B cell (primary cell): ENCODE data around the gene MYO1G. TPM values are rescaled to one million over a fixed set of nuclear protein-coding genes. Genes with fewer than 3 reads are reported as not detected.

ENCODE experiments used
- ATAC-seq: fragments of 200-7000 bp; cut with Tn5 transposase; one replicate; pipeline ENCODE4 v1.10.0; 2021; ENCODE audit warnings: low read depth, mild to moderate bottlenecking, moderate number of reproducible peaks, moderate library complexity
- CTCF ChIA-PET: fragments of 350-600 bp; sonication (Branson Sonifier 250); formaldehyde crosslinking; loops from one replicate; lab custom pipeline; 2021; ENCODE audit warnings: antibody characterized with exemption, inconsistent platforms; lab: Charles Lee
- POLR2A ChIA-PET: fragments of 350-600 bp; sonication (Branson Sonifier 250); formaldehyde crosslinking; loops from one replicate; lab custom pipeline; 2021; ENCODE audit warnings: antibody characterized with exemption; lab: Charles Lee
- DNase-seq: peaks from one replicate; pipeline ENCODE4 v3.0.0; 2013
- H2AFZ ChIP-seq: 2 replicates; pipeline ENCODE4 v1.6.1; 2012; ENCODE audit warnings: mild to moderate bottlenecking, low read depth, low read length; ENCODE audit not compliant: insufficient read depth, poor library complexity, severe bottlenecking
- H3K27ac ChIP-seq, 2 donors: 1 replicate in 1 of 2; 2 replicates in 1 of 2; pipeline ENCODE4 v1.5.1; 2012 to 2013; ENCODE audit warnings: low read length in 2 of 2, mild to moderate bottlenecking in 2 of 2, moderate library complexity in 1 of 2
- H3K27me3 ChIP-seq, 4 experiments: fragments of 200-600 bp in 1 of 4; sonication (generic) in 1 of 4; replicated peaks in 1 of 4; 1 replicate in 2 of 4; 2 replicates in 2 of 4; pipeline versions ENCODE4 v1.6.1 to v1.7.0; 2013 to 2016; ENCODE audit warnings: low read length in 3 of 4, mild to moderate bottlenecking in 2 of 4, mixed read lengths in 1 of 4, moderate library complexity in 1 of 4; ENCODE audit not compliant: insufficient read depth in 4 of 4, control insufficient read depth in 3 of 4; ENCODE audit errors: control extremely low read depth in 1 of 4
- H3K36me3 ChIP-seq, 2 experiments: replicated peaks in 1 of 2; 1 replicate in 1 of 2; 2 replicates in 1 of 2; pipeline versions ENCODE4 v1.6.1 to v1.7.1; 2013; ENCODE audit warnings: low read length in 1 of 2; ENCODE audit not compliant: insufficient read depth in 2 of 2, control insufficient read depth in 1 of 2; ENCODE audit errors: control extremely low read depth in 1 of 2, extremely low read depth in 1 of 2
- H3K4me1 ChIP-seq, 2 donors: fragments of 200-600 bp in 1 of 2; sonication (generic) in 1 of 2; 1 replicate in 1 of 2; 2 replicates in 1 of 2; pipeline versions ENCODE4 v1.5.1 to v1.6.1; 2013 to 2017; ENCODE audit warnings: low read length in 2 of 2; ENCODE audit not compliant: control insufficient read depth in 2 of 2, insufficient read depth in 2 of 2
- H3K4me2 ChIP-seq: replicated peaks from 2 replicates; pipeline ENCODE3; 2012; ENCODE audit warnings: mild to moderate bottlenecking, low read depth, low read length; ENCODE audit not compliant: poor library complexity, severe bottlenecking
- H3K4me3 ChIP-seq, 5 experiments: fragments of 200-600 bp in 1 of 5; sonication (generic) in 1 of 5; 1 replicate in 3 of 5; 2 replicates in 2 of 5; pipeline versions ENCODE4 v1.5.1 to v1.7.0; 2011 to 2016; ENCODE audit warnings: low read length in 4 of 5, mild to moderate bottlenecking in 4 of 5, low read depth in 2 of 5, control low read depth in 1 of 5, moderate library complexity in 1 of 5; ENCODE audit not compliant: insufficient read depth in 1 of 5; ENCODE audit errors: control extremely low read depth in 1 of 5, extremely low read depth in 1 of 5
- H3K79me2 ChIP-seq: fragments of 200-600 bp; sonication (generic); one replicate; pipeline ENCODE4 v1.6.0; 2016; ENCODE audit warnings: low read length; ENCODE audit not compliant: control insufficient read depth, insufficient read depth
- H3K9ac ChIP-seq: fragments of 200-600 bp; sonication (generic); 2 replicates; pipeline ENCODE4 v1.6.1; 2017; ENCODE audit warnings: mild to moderate bottlenecking, low read length, moderate library complexity
- H3K9me3 ChIP-seq, 3 donors: one replicate each; pipeline versions ENCODE4 v1.6.1 to v1.7.1; 2013; ENCODE audit warnings: low read length in 2 of 3; ENCODE audit not compliant: control insufficient read depth in 2 of 3, insufficient read depth in 1 of 3; ENCODE audit errors: control extremely low read depth in 1 of 3
- H4K20me1 ChIP-seq: 2 replicates; pipeline ENCODE4 v1.6.0; 2012; ENCODE audit warnings: mild to moderate bottlenecking, low read length; ENCODE audit not compliant: insufficient read depth, control insufficient read depth, poor library complexity, severe bottlenecking
- H3K27ac Mint-ChIP-seq: one replicate; pipeline ENCODE4 v1.8.0; 2021; ENCODE audit warnings: mixed read lengths
- H3K27me3 Mint-ChIP-seq: one replicate; pipeline ENCODE4 v1.8.0; 2021; ENCODE audit warnings: mixed read lengths
- H3K4me1 Mint-ChIP-seq: one replicate; pipeline ENCODE4 v1.8.0; 2021; ENCODE audit warnings: mixed read lengths
- H3K4me3 Mint-ChIP-seq: one replicate; pipeline ENCODE4 v1.8.0; 2021; ENCODE audit warnings: mixed read lengths
- H3K9me3 Mint-ChIP-seq: one replicate; pipeline ENCODE4 v1.8.0; 2022; ENCODE audit warnings: mixed read lengths; ENCODE audit not compliant: insufficient read depth
- EZH2 ChIP-seq: IDR thresholded peaks from 2 replicates; pipeline ENCODE4 v1.6.1; 2012; ENCODE audit warnings: borderline replicate concordance, low read depth, mild to moderate bottlenecking, moderate library complexity, low read length; ENCODE audit not compliant: insufficient read depth, poor library complexity, severe bottlenecking
- WGBS: methylation state at CpG from one replicate; pipeline ENCODE4 v1.1.5; 2013; ENCODE audit warnings: missing lambda C conversion rate; ENCODE audit not compliant: insufficient coverage; 5-methylcytosine and 5-hydroxymethylcytosine counted together
- intact Hi-C: fragments of 100-400 bp; cut with micrococcal nuclease; formaldehyde crosslinking; loops from one replicate; pipeline ENCODE4 v1.10.0; 2022
- polyA plus RNA-seq: library from polyadenylated mRNA; depleted of rRNA; stranded (reverse); fragments of >200 nt; gene quantifications from 2 replicates; pipeline ENCODE4 v1.2.3, GENCODE V29; 2012
- total RNA-seq, 2 donors: library from RNA; stranded (reverse); fragments of 120-200 nt in 1 of 2; gene quantifications; 1 replicate in 1 of 2; 2 replicates in 1 of 2; pipeline versions ENCODE4 v1.2.3 to v1.2.4, GENCODE V29; 2013 to 2022
- TF ChIP-seq, protein P1 (sequence below): fragments of 200-600 bp; IDR thresholded peaks from one replicate; pipeline ENCODE4 v1.8.0; 2022; ENCODE audit warnings: antibody characterized with exemption, mild to moderate bottlenecking

The MYO1G gene
- total and polyA plus RNA-seq, 2 donors (not counting 1 experiment from before 2014, with no cell fraction given) = 104 to 239 TPM

GRCh38 chr7:44949303-44949702, 29.5 kb downstream of the MYO1G start:
- Mint-ChIP-seq H3K4me3 (no peak overlapping the region), H3K27me3 (peaks cover 22% of the 10 kb centered on the region), H3K27ac (no peak overlapping the region), H3K9me3 (no peaks in the 10 kb centered on the region), H3K4me1 (no peaks in the 10 kb centered on the region)
- no peaks in the 10 kb centered on the region for H3K4me1 ChIP-seq
- CTCF ChIA-PET = no interaction called here
- no peaks in the 10 kb centered on the region for H3K9me3 ChIP-seq
- WGBS = no CpG with 5 or more reads among the region's 2 CpGs
- H3K79me2 ChIP-seq = no peaks in the 10 kb centered on the region
- intact Hi-C loops = no loop called here
- DNase-seq (no peak), ATAC-seq (no peak)
- no peaks in the 10 kb centered on the region for H3K36me3 ChIP-seq
- no peak overlapping the region for H3K4me3 ChIP-seq
- H3K9ac ChIP-seq = no peak overlapping the region
- no peak overlapping the region for H3K4me2 ChIP-seq
- no peak overlapping the region for H2AFZ ChIP-seq
- no peaks in the 10 kb centered on the region for H4K20me1 ChIP-seq
- H3K27ac ChIP-seq = no peak overlapping the region
- TF ChIP-seq EZH2 = no peak
- TF ChIP-seq, protein P1, sequence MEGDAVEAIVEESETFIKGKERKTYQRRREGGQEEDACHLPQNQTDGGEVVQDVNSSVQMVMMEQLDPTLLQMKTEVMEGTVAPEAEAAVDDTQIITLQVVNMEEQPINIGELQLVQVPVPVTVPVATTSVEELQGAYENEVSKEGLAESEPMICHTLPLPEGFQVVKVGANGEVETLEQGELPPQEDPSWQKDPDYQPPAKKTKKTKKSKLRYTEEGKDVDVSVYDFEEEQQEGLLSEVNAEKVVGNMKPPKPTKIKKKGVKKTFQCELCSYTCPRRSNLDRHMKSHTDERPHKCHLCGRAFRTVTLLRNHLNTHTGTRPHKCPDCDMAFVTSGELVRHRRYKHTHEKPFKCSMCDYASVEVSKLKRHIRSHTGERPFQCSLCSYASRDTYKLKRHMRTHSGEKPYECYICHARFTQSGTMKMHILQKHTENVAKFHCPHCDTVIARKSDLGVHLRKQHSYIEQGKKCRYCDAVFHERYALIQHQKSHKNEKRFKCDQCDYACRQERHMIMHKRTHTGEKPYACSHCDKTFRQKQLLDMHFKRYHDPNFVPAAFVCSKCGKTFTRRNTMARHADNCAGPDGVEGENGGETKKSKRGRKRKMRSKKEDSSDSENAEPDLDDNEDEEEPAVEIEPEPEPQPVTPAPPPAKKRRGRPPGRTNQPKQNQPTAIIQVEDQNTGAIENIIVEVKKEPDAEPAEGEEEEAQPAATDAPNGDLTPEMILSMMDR = no peak
- POLR2A ChIA-PET = no interaction called here
- peaks cover 0 to 2% (median 1%) of the 10 kb centered on the region in 4 experiments for H3K27me3 ChIP-seq

DNA sequence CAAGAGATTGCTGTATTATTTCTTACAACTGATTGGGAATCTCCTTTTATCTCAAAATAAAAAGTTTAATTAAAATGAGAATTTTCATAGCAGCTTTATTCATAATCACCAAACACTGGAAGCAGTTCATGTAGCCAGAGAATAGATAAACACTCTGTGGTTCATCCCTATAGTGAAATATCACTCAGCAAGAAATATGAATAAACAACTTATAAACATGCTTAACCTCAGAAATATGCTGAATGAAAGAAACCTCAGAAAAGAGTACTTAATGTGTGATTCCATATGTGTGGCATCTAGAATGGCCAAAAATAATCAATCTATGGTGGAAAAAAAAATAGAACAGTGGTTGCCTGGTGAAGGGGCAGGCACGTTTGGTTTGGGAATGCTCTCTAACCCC, 33.3 kb downstream of the MYO1G start:
- ATAC-seq (no peak), DNase-seq (no peak)
- no peak overlapping the region for H3K27ac ChIP-seq
- H4K20me1 ChIP-seq = no peaks in the 10 kb centered on the region
- ChIA-PET POLR2A (no interaction called here), CTCF (no interaction called here)
- WGBS = no CpG with 5 or more reads among the region's 1 CpG
- no peak overlapping the region for H3K9ac ChIP-seq
- peaks cover 0 to 2% (median 1%) of the 10 kb centered on the region in 4 experiments for H3K27me3 ChIP-seq
- H3K4me3 ChIP-seq = no peak overlapping the region
- peaks cover 15% of the 10 kb centered on the region for H3K27me3 Mint-ChIP-seq
- intact Hi-C loops = no loop called here
- no peaks in the 10 kb centered on the region for H3K9me3 ChIP-seq
- H3K4me1 Mint-ChIP-seq = no peaks in the 10 kb centered on the region
- H3K9me3 Mint-ChIP-seq = no peaks in the 10 kb centered on the region
- no peaks in the 10 kb centered on the region for H3K4me1 ChIP-seq
- H3K27ac Mint-ChIP-seq = no peak overlapping the region
- H3K4me2 ChIP-seq = no peak overlapping the region
- no peak for TF ChIP-seq EZH2
- TF ChIP-seq, protein P1 = no peak
- no peak overlapping the region for H3K4me3 Mint-ChIP-seq
- no peaks in the 10 kb centered on the region for H3K79me2 ChIP-seq
- H2AFZ ChIP-seq = no peak overlapping the region
- no peaks in the 10 kb centered on the region for H3K36me3 ChIP-seq
